ENCODE results near the gene FOXC1. TPM values are rescaled to one million over a fixed set of nuclear protein-coding genes. Genes with fewer than 3 reads are reported as not detected.

FOXC1 gene
- total and polyA plus RNA-seq, 10 of the 15 experiments (the other 5 are each of a cell fraction or from before 2014, with no cell fraction given): 0.13 to 1.5 (median 0.48) TPM; not detected in 2

- Histone ChIP-seq H3K36me3 (ENCODE audit: control insufficient read depth in 2 of 2, insufficient read depth in 2 of 2, low read length in 1 of 2) (no peaks in the 10 kb centered on the region), H3K9ac (ENCODE audit: control insufficient read depth, insufficient read depth, low read length) (no peak overlapping the region), H3K9me3 (replicated peaks; ENCODE audit: control insufficient read depth, insufficient read depth, low read length) (no peaks in the 10 kb centered on the region; the same call in 2 of the 3 replicates), H3K27ac (ENCODE audit: control insufficient read depth, insufficient read depth) (no peak overlapping the region), H3K27me3 (replicated peaks in 1 of 2; ENCODE audit: control insufficient read depth in 2 of 2, insufficient read depth in 2 of 2, low read length in 1 of 2) (peaks cover 9 to 10% of the 10 kb centered on the region in 2 experiments; a peak in 3 of 4 replicates), H4K20me1 (ENCODE audit: control insufficient read depth, insufficient read depth) (0 out of 2 replicates have a peak, but pooled peaks cover 3% of the 10 kb centered on the region), H2AFZ (ENCODE audit: control insufficient read depth, low read depth, low read length) (no peak overlapping the region), H3K4me1 (ENCODE audit: control insufficient read depth, insufficient read depth, low read length) (peaks cover 3% of the 10 kb centered on the region; the same call in 1 of the 2 replicates), H3K4me3 (no peak overlapping the region), H3K79me2 (ENCODE audit: control insufficient read depth, insufficient read depth, low read length) (no peaks in the 10 kb centered on the region), H3K4me2 (ENCODE audit: control insufficient read depth, insufficient read depth) (no peak overlapping the region)
- ChIA-PET POLR2A (no interaction called here), RAD21 (ENCODE audit: unreplicated experiment) (no interaction called here), CTCF (no interaction called here), SMC1A (ENCODE audit: uncharacterized antibody, unreplicated experiment) (interaction anchor here (0.6 to 1.6 kb wide), 2 partner anchors 330 to 491 kb away, joined by 4 to 5 read pairs; no protein-coding TSS in a partner anchor)
- WGBS (ENCODE audit: insufficient coverage, insufficient replicate concordance, low lambda C conversion rate, missing lambda C conversion rate): 73% methylated on average over 7 of the region's 7 CpGs
- FAIRE-seq (no peak), DNase-seq (ENCODE audit: low read depth, low spot score) (no peak), ATAC-seq (no peak)
- in situ Hi-C loops (cut with MboI): no loop called here
- no peak for TF ChIP-seq CBFB (IDR thresholded peaks at IDR 0.05; ENCODE audit: low read depth)
- TF ChIP-seq YY1 (IDR thresholded peaks at IDR 0.05; ENCODE audit: low read depth, low read length): no peak
- TF ChIP-seq NFYA (IDR thresholded peaks at IDR 0.05; ENCODE audit: borderline replicate concordance, low read depth, low read length): no peak
- no peak for TF ChIP-seq ZBED1 (IDR thresholded peaks at IDR 0.05; ENCODE audit: borderline replicate concordance)
- TF ChIP-seq EZH2 (IDR thresholded peaks at IDR 0.05; ENCODE audit: borderline replicate concordance, control insufficient read depth, low read depth, low read length): no peak
- TF ChIP-seq ZNF384 (IDR thresholded peaks at IDR 0.05; ENCODE audit: borderline replicate concordance, low read depth, low read length): no peak
- no peak for TF ChIP-seq PBX3 (IDR thresholded peaks at IDR 0.05; ENCODE audit: insufficient replicate concordance, low read depth, low read length)
- no peak for TF ChIP-seq IKZF1 (conservative IDR thresholded peaks at IDR 0.05)
- TF ChIP-seq, protein P1, sequence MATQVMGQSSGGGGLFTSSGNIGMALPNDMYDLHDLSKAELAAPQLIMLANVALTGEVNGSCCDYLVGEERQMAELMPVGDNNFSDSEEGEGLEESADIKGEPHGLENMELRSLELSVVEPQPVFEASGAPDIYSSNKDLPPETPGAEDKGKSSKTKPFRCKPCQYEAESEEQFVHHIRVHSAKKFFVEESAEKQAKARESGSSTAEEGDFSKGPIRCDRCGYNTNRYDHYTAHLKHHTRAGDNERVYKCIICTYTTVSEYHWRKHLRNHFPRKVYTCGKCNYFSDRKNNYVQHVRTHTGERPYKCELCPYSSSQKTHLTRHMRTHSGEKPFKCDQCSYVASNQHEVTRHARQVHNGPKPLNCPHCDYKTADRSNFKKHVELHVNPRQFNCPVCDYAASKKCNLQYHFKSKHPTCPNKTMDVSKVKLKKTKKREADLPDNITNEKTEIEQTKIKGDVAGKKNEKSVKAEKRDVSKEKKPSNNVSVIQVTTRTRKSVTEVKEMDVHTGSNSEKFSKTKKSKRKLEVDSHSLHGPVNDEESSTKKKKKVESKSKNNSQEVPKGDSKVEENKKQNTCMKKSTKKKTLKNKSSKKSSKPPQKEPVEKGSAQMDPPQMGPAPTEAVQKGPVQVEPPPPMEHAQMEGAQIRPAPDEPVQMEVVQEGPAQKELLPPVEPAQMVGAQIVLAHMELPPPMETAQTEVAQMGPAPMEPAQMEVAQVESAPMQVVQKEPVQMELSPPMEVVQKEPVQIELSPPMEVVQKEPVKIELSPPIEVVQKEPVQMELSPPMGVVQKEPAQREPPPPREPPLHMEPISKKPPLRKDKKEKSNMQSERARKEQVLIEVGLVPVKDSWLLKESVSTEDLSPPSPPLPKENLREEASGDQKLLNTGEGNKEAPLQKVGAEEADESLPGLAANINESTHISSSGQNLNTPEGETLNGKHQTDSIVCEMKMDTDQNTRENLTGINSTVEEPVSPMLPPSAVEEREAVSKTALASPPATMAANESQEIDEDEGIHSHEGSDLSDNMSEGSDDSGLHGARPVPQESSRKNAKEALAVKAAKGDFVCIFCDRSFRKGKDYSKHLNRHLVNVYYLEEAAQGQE (IDR thresholded peaks at IDR 0.05; ENCODE audit: low read depth, low read length): no peak
- no peak for TF ChIP-seq GATAD2B (conservative IDR thresholded peaks at IDR 0.05; ENCODE audit: low read depth)
- no peak for TF ChIP-seq TCF7 (IDR thresholded peaks at IDR 0.05; ENCODE audit: borderline replicate concordance)
- no peak for TF ChIP-seq DPF2 (IDR thresholded peaks at IDR 0.05)
- TF ChIP-seq MEF2B (IDR thresholded peaks at IDR 0.05; ENCODE audit: partially characterized antibody, poor library complexity, severe bottlenecking): no peak
- no peak for TF ChIP-seq ZZZ3 (IDR thresholded peaks at IDR 0.05; ENCODE audit: control insufficient read depth, insufficient read length, low read depth)
- no peak for TF ChIP-seq SUZ12 (IDR thresholded peaks at IDR 0.05; ENCODE audit: unreplicated experiment)
- no peak for TF ChIP-seq NBN (IDR thresholded peaks at IDR 0.05)
- TF ChIP-seq ZNF24 (IDR thresholded peaks at IDR 0.05): no peak
- TF ChIP-seq RCOR1 (conservative IDR thresholded peaks at IDR 0.05; ENCODE audit: low read depth, low read length): no peak
- TF ChIP-seq FOS (IDR thresholded peaks at IDR 0.05; ENCODE audit: borderline replicate concordance, extremely low read depth, insufficient read length): no peak
- no peak for TF ChIP-seq GABPA (IDR thresholded peaks at IDR 0.05; ENCODE audit: low read depth)
- intact Hi-C loops (cut with micrococcal nuclease; ENCODE audit: unreplicated experiment): loop anchor here (5.0 kb wide), 1 partner anchor 184 kb away; no protein-coding TSS in a partner anchor
- no TSS peak for BruUV-seq (replicated peaks)
Measured at GRCh38 chr6:1612974-1613306, 3.2 kb downstream of the FOXC1 start.

Data from GM12878 (cell line).